Measurements from ENCODE around the gene MSH5.
"Not testable (repeated sequence)": the region's sequence is repeated elsewhere in the genome, so short reads cannot be mapped to it uniquely, and the experiment has no call there.

Gene MSH5

DNA sequence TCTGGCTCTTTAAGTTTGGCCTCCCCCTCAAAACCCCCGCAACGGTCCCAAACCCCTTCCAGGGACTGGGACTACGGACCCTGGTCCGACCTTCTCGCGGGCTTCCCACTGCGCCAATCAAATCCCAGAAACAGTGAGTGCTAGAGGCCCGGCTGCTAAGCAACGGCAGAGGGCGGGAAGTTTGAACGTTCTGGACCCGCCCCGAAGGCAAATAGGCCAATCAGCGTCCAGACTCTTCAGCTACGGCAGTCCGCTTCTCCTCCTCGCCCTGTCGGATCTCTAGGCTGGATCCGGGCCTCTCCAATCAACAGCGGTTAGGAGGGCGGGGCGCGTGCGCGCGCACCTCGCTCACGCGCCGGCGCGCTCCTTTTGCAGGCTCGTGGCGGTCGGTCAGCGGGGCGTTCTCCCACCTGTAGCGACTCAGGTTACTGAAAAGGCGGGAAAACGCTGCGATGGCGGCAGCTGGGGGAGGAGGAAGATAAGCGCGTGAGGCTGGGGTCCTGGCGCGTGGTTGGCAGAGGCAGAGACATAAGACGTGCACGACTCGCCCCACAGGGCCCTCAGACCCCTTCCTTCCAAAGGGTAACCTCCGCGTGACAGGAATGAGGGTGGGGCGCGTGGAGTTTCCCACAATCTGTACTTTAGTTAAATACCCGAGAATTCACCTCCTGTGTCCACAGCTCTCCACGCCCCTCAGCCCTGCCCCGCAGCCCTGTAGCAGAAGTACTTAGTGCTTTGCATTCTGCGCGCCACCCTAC is at the start of gene MSH5:
Gene MSH5 (plus strand): TSS at position 367 of the 758 bp plus-strand sequence. CDS start 462 bp downstream, outside the sequence.
- DNase-seq, result peak; percentile 95

DNA sequence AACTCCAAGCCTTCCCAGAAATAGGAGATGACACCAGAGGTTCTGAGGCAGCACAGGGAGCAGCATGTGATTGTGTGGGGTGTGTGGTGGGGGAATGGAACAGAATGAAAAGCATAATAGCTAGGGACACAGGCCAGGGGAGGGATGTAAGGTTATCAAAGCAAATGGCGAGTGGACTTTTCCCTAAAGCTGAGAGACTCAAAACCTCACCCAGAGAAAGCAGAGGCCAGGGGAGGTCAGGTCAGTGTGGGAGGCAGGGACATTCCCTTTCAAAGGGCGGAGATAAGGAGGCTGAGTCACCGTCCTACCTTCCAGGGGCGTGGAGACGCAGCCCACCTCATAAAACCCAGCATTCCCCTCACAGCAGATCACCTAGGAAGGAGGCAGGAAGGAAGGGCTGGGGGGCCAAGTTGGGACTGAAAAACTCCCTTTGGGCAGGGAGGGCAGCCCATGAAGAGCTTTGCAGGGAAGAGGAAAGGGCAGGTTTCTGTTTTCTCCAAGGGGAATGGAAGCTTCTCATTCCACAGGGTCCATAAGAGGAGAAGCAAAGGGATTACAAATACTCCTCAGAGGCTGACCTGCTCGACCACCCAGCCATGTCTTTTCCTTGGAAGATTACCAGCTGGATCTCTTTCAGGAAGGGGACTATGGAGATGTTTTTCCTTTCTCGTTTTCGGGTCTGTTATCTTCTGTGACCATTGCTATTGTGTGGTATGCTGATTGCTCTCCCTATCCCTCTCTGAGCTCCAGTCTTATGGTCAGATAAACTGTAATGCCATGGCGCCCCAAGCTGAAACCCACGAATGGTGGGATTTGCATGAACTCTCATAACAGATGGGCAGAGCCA is 49.4 kb upstream of the MSH5 start:
- DNase-seq, result no peak

DNA sequence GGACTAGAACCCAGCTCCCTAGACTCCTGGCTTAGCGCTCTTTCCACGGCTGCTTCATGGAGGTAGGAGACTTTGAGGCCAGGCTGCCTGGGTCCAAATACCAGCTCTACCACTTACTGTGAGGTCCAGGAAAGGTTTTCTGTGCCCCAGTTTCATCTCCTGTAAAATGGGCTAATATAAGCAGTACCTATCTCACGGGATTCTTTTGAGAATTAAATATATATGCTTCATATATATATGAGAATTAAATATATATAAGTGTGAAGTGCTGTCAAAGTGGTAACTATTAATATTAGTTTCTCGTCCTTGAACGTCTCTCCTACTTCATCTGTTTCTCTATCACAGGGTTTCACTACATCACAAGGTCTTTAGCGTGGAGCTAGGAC is 48.7 kb upstream of the MSH5 start:
- no peak for DNase-seq

DNA sequence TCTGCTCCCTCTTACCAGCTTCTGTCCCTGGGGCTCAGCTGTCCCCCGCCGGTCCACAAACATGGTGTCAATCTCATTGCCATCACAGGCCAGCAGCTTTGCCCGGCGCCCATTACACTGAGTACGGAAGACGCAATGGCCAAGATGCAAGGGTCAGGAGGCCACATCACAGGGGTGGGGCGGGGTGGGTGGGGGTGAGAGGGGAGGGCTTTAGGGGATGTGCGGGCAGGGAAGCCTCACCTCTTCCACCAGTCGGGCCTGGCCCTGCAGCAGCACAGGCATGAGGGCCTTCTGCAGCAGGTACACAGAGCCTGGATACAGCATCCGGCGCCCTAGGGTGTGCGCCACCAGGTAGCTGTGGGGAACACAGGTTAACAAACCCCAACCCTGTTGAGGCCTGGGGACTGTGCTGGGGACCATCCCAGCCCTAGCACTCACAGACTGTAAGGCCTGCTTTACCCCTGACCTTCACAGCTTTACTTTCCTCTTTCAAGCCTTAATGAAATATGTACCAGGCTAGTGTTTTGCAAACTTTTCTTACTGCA is 48.2 kb upstream of the MSH5 start:
- DNase-seq, result no peak

DNA sequence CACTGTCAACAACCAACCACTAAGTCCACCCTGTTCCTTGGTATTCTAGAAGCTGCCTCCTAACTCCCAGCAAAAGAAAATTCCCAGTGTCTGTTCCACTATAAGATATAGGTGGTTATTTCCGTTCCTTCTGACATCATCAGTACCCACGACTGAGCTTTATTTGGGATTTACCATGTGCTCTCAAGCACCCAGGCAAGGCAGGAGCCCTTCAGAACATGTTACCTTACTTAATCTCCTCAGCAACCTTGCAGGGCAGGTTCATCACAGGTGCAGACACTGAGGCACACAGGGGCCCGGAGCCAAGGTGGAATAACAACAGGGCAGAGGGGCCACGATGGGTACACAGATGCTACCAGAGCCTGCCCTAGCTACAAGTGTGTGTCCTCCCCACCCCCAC is 47.5 kb upstream of the MSH5 start:
- DNase-seq, result no peak

DNA sequence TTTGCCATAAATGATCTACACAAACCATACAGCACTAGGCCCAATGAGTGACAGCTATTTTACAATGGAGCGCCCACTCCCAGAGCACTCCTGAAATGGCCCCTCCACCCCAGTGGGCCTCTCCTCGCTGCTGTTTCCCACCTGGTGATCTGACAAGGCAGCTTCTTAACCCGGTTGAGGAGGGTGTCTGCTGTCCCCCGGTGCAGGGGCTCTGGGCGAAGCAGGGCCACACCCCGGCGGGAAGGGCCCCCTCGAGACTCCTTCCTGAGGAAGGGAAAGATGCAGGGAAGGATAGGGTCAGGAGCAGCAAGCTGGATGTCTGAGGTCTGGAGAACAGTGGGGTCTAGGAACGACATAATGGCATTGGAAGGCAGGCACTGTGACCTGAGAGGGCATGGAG is 46.9 kb upstream of the MSH5 start:
- DNase-seq, result no peak

DNA sequence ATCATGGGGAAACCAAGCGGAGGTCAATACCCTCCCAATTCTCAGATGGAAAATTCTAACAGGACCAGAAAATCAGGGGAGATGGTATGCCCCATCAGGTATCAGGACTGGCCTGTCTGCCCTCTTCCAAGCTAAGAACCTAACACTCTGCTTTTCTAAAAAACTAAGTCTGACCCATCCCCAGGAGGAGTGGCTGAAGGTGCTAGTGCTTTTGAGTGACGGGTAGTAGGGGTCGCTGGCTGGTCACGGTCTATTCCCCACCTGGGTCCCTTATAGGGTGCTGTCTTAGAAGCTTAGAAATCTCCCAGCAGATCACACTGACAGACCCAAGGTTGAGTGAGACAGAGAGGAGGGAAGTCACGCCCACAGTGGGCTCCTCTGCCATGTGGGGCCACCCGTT is 46.3 kb upstream of the MSH5 start:
- no peak for DNase-seq

DNA sequence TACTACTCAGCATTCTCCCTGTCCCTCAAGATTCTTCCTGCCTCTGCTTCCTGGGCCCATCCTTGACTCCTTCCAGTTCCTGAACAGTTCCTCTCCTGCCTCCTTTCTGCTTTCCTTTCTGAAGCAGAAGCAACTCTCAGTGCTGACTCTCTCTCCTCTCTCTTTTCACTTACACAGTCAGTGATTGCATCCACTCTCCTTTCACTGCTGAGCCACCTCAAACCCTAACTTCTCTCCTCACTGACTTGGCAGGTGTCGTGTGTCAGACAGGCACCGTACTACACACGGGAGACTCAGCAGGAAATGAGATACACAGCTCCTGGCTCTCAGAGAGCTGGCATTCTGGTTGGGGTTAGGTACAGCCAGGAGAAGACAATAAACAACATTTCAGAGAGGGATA is 42.2 kb upstream of the MSH5 start:
- DNase-seq, result no peak

DNA sequence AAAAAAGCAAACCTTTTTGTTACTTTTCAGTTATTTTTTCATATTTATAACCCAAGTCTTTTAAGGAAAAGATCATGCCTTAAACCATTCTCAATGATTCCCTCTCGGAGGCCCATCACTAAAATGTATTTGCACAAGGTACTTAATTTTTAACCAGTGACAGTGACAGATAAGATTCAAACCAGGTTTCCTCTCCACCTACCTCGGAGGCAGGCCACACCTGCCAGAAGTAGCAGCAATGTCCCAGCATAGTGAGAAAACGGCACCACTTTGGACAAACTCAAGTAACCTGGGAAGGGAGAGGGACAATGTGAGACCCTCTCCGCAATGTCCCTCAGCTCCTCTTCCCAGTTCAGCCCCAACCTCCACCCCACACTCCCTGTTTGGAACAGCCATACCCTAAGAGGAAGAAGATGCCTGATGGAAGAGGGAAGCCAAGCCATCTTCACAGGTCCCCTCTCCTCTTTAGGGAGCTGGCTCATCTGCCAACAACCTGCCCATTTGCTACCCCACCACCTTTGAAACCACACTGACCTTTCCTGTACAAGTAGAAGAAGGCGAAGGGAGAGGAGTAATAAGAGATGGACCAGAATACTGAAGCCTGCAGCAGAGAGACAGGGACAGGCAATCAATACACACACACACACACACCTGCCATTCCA is 38.9 kb upstream of the MSH5 start:
- DNase-seq, result no peak

DNA sequence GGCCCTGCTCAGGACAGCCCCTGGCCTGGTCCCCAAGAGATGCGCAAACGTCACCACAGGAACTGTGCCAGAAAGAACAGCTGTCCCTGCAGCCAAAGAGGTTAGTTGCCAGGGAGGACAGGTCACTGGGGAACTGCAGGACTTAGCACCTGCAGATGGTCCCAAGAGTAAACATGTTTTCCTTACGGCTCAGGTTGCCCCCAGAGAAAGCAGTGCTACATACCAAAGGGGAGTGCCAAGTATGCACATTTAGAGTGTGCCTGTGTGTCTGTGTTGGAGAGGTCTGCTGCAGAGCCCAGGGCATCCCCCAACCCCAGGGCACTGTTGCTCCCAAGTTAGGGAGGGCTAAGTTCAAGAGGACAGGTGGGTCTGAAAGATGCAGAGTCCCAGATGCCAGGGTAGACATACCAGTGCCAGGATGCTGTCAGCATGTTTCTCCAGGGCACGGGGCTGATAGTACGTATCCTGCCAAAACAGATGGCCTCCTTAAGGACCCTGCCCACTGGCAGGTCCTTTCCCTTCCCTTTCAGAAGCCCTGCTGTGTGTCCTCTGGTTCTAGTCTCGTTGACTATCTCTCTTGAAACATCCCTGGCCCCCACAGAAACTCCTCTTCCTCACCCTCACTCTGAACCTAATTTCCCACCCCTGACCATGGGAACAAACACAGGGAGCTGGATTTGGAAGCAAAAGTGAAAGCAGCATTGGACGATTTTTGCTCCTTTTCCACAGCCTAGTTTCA is 38.0 kb upstream of the MSH5 start:
- DNase-seq, result no peak

DNA sequence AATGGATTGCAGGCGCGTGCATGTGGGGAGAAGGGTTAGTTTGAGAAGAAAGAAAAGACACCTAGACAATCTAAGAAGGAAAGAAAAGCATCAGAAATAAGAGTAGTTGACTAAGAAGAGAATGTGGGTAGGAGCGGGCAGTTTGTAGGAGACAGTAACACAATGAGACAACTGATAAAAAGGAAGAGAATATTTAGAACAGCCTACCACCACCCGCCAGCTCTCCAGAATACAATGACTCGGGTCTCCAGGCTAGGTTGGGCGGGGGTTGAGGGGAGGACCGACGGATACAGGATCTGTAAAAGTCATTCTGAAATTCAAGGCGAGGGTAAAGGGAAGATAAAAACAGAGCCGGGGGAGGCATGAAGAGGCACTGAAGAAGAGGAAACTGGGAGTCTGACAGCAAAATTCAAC is 37.4 kb upstream of the MSH5 start:
- peak; percentile 46 for DNase-seq

DNA sequence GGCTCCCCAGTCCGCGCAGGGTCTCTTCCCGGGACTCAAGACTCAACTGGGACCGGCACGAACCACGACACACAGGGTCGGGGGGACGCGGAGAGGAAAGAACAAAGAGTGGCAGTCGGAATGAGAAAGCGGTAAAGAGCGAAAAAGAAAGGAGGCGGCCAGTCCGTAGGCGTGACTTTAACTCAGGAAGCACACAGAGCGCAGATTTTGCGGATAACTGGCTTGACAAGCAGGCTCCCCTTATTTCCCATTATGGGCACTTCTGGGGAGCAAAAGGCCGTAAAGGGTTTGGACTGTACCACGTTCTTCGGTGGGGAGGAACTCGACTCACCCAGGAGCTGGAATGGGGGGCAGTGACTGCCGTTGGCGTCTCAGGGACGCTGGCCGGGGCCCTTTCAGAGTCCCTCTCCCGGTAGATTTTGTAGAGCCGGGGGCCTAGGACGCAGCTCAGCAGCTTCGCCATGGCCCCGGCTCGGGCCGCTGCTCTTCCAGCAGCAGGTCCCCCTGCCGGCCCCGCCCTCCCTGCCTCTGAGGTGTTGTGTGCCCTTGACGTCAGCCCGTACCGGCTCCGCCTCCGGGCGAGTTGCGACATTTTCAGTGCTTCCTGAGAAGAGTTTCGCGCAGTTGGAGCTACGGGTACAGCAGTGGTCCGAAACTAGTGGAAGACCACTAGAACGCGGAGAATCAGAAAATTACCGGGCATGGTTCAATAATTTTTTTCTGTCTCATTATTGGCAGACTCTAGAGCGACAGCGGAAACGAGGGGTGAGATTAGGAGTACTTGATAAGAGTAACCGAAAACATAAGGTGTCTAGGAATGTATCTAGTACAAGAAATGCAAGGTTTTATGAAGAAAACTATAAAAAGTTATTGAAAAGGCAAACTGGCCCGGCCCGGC is 36.7 kb upstream of the MSH5 start, which contains the start of gene ABHD16A:
Gene ABHD16A (minus strand): TSS at position 506 of the 898 bp plus-strand sequence. CDS start 43 bp downstream, at position 463.
- peak; percentile 97 for DNase-seq

DNA sequence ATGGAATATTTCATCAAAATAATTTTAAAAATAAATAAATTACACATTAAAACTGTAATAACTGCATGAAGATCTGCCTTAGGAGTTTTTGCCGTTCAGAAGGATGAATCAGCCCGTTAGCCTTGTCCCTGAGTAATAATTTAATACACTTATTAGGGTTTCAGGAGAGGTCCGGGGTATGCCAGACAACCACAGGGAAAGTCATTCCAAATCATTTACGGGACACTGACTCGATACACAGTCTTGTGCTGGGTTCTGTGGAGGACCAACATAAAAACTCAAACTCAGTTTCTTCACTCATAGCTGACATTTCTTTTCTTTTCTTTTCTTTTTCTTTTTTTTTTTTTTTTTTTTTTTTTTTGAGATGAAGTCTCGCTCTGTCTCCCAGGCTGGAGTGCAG is 33.9 kb upstream of the MSH5 start:
- DNase-seq, result no peak

DNA sequence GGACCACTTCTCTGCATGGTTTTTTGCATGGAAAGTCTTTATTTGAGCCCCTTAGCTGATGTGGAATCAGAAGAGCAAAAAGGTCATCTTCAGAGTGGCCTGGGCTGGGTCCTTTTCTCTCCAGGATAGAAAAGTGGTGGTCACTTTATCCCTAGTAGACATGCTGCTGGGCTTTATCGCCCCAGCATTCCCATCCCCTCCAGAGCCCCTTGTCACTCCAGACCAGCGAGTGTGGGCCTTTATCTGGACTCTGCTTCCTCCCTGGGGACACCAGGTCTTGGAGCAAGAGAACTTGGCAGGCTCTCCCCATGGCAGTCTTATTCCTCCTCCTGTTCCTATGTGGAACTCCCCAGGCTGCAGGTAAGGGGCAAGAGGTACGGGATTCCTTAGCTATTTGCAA is 33.2 kb upstream of the MSH5 start, which contains the start of gene LY6G6F:
Gene LY6G6F (plus strand): TSS at position 268 of the 400 bp plus-strand sequence. CDS start 41 bp downstream, at position 309.
- no peak for DNase-seq

DNA sequence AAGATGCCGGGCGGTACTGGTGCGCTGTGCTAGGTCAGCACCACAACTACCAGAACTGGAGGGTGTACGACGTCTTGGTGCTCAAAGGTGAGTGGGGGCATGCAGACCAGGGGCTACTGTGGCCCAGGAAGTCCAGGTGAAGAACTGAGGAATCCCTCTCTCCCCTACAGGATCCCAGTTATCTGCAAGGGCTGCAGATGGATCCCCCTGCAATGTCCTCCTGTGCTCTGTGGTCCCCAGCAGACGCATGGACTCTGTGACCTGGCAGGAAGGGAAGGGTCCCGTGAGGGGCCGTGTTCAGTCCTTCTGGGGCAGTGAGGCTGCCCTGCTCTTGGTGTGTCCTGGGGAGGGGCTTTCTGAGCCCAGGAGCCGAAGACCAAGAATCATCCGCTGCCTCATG is 32.1 kb upstream of the MSH5 start:
- DNase-seq, result no peak

DNA sequence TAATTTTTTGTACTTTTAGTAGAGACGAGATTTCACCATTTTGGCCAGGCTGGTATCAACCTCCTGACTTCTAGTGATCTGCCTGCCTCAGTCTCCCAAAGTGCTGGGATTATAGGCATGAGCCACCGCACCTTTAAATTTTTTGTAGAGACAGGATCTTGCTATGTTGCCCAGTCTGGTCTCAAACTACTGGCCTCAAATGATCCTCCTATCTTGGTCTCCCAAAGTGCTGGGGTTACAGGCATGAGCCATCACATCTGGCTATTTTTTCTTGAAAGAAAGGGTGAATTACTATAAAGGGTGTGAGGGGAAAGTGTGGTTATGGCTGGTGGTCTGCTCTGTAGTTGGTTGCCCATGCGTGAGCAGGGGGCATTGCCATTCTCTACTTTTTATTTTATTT is 31.6 kb upstream of the MSH5 start:
- no peak for DNase-seq

DNA sequence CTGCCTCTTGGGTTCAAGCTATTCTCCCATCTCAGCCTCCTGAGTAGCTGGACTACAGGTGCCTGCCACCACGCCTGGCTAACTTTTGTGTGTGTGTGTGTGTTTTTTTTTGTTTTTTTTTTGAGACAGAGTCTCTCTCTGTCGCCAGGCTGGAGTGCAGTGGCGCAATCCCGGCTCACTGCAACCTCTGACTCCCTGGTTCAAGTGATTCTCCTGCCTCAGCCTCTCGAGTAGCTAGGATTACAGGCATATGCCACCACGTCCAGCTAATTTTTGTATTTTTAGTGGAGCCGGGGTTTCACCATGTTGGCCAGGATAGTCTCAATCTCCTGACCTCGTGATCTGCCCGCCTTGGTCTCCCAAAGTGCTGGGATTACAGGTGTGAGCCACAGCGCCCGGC is 30.6 kb upstream of the MSH5 start:
- DNase-seq, result not testable (repeated sequence)

DNA sequence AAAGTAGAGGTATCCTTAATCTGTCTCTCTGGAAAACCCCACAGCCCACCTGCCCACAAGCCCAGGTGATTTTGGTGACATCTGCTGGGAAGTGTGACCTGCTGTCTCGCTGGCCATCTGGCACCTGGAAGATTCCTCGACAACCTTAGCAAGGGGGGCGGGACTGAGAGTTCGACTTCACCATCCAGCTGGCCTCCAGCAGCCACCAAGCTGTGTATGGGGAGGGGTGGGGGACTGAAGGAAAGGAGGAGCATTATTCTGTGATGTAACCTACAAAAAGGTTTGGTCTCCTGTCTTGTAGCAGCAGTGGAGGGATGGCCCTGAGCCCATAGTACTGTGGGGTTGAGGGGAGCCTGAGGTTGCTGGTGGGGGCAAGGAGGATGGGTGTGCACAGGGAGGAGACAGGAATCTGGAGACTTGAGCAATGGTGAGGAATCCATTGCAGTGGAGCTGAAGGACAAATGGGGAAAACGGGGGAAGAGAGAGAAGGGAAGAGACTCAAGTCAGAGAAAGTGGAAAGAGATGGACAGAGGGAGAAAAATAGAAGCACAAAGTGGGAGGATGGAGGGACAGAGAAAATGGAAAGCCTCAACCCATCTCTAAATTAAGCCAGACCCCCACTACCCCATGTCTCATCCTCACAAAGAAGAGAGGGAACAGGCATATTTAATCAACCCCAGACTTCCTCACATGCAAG is 29.1 kb upstream of the MSH5 start:
- no peak for DNase-seq

DNA sequence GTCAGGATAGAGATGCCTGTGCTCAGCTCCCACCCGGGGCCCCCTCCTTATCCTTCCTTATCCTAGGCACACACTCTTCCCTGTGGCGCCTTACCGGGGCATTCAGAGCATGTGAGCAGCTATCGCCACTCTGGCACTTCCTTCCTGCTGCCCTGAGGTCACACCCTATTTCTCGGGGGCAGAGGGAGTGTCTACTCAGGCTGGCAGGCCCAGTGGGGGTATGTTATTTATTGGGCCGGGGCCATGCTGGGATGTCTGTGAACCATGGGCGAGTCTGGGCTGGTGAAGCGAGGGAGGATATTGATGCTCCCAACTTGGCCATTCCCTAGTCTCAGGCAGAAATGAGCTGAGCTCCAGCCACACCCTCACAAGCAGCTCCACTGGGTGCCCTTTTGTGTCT is 28.6 kb upstream of the MSH5 start:
- no peak for DNase-seq

DNA sequence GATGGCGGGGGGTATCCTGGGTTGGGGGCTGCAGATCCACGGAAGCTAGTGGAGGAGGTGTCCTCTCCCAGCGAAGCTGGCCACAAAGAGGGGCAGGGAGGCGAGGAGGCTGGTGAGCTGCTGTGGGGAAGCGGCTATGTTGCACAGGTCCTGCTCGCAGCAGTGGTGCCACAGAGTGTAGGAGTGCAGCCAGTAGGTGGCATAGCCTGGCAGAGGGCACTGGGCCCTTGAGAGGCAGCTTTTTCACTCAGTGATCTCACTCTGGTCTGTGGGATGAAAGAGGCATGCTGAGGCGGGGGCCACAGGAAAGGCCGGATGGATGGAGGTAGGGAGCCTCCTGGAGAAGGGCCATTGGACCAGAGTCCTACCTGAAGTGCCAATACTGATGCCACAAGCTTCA is 27.5 kb upstream of the MSH5 start:
- no peak for DNase-seq

DNA sequence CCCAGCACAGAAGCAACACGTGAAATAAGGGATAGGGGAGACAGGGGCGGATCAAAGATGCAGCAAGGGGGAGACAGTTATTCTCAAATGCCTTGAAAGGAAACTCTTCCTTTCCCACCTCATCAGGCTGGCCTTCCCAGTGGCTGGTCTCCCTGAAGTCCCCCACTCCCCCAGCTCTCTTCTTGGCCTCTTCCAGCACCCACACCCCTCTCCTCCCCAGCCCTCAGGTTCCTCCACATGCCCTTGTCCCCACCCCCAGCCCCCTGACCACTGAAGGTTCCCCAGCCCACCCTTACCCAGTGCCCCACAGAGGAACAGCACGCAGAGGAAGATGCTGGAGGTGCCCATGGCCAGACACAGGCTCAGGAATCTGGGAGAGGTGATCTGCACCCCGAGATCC is 26.3 kb upstream of the MSH5 start:
- no peak for DNase-seq

Measured in activated naive CD4-positive, alpha-beta T cell treated with anti-CD3 and anti-CD28 coated beads, Interleukin-2, amount 50 U/mL, for 16 hours (primary cell).